Liver (tissue), 3 donors: ENCODE results near the gene CBFA2T2.

Experiments
- CTCF ChIP-seq: fragments of 150-350 bp; IDR thresholded peaks from 2 replicates; pipeline ENCODE4 v1.5.1; 2017; ENCODE audit warnings: improper control_type of control experiment, low read depth, low read length; ENCODE audit not compliant: missing input control
- FOXA1 ChIP-seq: IDR thresholded peaks from 2 replicates; pipeline ENCODE4 v1.6.1; 2016; ENCODE audit warnings: antibody characterized with exemption
- MAX ChIP-seq: IDR thresholded peaks from 2 replicates; pipeline ENCODE4 v1.6.1; 2016; ENCODE audit warnings: antibody characterized with exemption
- RAD21 ChIP-seq, 2 donors: IDR thresholded peaks; 2 replicates each; pipeline ENCODE4 v1.6.1; 2016; ENCODE audit warnings: antibody characterized with exemption in 2 of 2, mild to moderate bottlenecking in 2 of 2
- REST ChIP-seq: IDR thresholded peaks from 2 replicates; pipeline ENCODE4 v1.6.1; 2016; ENCODE audit warnings: antibody characterized with exemption, mild to moderate bottlenecking
- donor health status: healthy.
- donor health status: healthy.

- TF ChIP-seq CTCF (no peak), MAX (no peak), FOXA1 (no peak), REST (no peak), RAD21 (IDR thresholded peaks at IDR 0.05) (no peak)
Measured at GRCh38 chr20:33566781-33567603, 77.1 kb downstream of the CBFA2T2 start.
